ENCODE measurements around the gene SACM1L. TPM values are rescaled to one million over a fixed set of nuclear protein-coding genes. Genes with fewer than 3 reads are reported as not detected.
"Not testable (repeated sequence)": the region's sequence is repeated elsewhere in the genome, so short reads cannot be mapped to it uniquely, and the experiment has no call there.

SACM1L gene
- total and polyA plus RNA-seq, 2 of the 4 experiments (the other 2 are of a cell fraction): 19.0 to 40.9 TPM

DNA sequence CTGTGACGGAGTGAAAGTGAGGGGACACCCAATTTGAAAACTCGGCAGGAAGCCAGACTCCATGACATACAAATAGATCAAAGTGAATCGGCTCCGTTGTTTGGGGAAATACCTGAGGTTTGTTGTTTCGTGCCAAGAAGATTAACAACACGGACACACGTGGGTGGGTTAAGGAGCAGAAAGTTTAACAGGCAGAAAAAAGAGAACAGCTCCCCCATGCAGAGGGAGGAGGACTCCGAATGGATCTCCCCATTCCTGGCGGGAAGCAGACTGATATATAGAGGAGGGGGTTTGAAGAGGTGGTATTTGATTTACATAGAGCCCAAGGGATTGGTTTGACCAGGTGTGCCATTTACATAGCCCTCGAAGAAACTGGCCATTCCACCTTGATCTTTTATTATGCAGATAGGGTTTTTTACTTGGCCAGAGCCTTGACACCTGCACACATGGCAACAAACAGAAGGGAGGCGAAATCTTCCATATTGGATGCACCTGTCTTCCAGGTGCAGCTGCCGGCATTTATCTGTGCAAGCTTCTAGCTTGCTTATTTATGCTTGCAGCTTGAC, 4.8 kb upstream of the SACM1L start (continued):
- TF ChIP-seq, protein P1, sequence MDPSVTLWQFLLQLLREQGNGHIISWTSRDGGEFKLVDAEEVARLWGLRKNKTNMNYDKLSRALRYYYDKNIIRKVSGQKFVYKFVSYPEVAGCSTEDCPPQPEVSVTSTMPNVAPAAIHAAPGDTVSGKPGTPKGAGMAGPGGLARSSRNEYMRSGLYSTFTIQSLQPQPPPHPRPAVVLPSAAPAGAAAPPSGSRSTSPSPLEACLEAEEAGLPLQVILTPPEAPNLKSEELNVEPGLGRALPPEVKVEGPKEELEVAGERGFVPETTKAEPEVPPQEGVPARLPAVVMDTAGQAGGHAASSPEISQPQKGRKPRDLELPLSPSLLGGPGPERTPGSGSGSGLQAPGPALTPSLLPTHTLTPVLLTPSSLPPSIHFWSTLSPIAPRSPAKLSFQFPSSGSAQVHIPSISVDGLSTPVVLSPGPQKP (IDR thresholded peaks at IDR 0.05; ENCODE audit: borderline replicate concordance, low read depth, low read length): no peak
- TF ChIP-seq RFX5 (IDR thresholded peaks at IDR 0.05; ENCODE audit: low read depth, low read length) (no peak), RAD21 (IDR thresholded peaks at IDR 0.05; ENCODE audit: low read length) (no peak), NFE2L2 (IDR thresholded peaks at IDR 0.05; ENCODE audit: low read depth, low read length) (no peak), POLR2A (IDR thresholded peaks at IDR 0.05; ENCODE audit: low read depth, low read length) (no peak), MAFK (IDR thresholded peaks at IDR 0.05; ENCODE audit: low read depth, low read length) (no peak)

DNA sequence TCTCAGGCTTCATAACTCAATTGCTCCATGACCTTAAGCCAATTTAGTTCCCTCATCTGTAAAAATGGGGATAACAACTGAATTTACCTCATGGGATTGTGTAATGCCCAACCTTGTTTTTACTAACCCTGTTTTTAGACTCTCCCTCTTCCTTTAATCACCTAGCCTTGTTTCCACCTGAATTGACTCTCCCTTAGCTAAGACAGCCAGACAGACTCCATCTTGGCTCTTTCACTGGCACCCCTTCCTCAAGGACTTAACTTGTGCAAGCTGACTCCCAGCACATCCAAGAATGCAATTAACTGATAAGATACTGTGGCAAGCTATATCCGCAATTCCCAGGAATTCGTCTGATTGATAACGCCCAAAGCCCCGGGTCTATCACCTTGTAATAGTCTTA, 3.5 kb upstream of the SACM1L start:
- H3K56ac ChIP-seq (ENCODE audit: extremely low read depth, insufficient read depth, low read length); intact Hi-C loops (cut with micrococcal nuclease); H3K4me3 ChIP-seq (ENCODE audit: insufficient read depth, low read depth, low read length); CTCF ChIA-PET; BruUV-seq (replicated peaks); H3K9ac ChIP-seq (ENCODE audit: low read depth, low read length); H4K8ac ChIP-seq (ENCODE audit: low read depth in 2 of 2, low read length in 2 of 2); H3K14ac ChIP-seq (replicated peaks; ENCODE audit: low read depth, low read length); H3K9me1 ChIP-seq (ENCODE audit: insufficient read depth, low read length); H4K5ac ChIP-seq (ENCODE audit: low read depth, low read length); H2AFZ ChIP-seq (replicated peaks; ENCODE audit: low read length, poor library complexity); dilution Hi-C loops (cut with HindIII; ENCODE audit: low sequenced_read_pairs, unreplicated experiment); H2AK5ac ChIP-seq (ENCODE audit: low read depth, low read length); H3K4me1 ChIP-seq (ENCODE audit: control insufficient read depth, insufficient read depth, low read length); H2BK5ac ChIP-seq (ENCODE audit: low read depth, low read length, poor library complexity, severe bottlenecking); H3K9me3 ChIP-seq (ENCODE audit: control insufficient read depth, insufficient read depth, low read length); ATAC-seq (ENCODE audit: low read depth); H4K20me1 ChIP-seq (ENCODE audit: insufficient read depth, low read length); H3K79me1 ChIP-seq (ENCODE audit: low read depth in 1 of 2, low read length in 2 of 2); H3K23ac ChIP-seq (ENCODE audit: low read depth, low read length); in situ Hi-C loops (cut with MboI; ENCODE audit: low sequenced_read_pairs); H3K4ac ChIP-seq (ENCODE audit: low read depth, low read length); H2BK120ac ChIP-seq (ENCODE audit: low read depth, low read length); H2BK15ac ChIP-seq (ENCODE audit: low read depth, low read length); H3K27ac ChIP-seq (ENCODE audit: insufficient read depth, low read length); H2BK20ac ChIP-seq (ENCODE audit: low read depth, low read length); H4K91ac ChIP-seq (ENCODE audit: insufficient read depth, low read depth, low read length); H3K27me3 ChIP-seq (ENCODE audit: control insufficient read depth, insufficient read depth, low read length); POLR2A ChIA-PET (ENCODE audit: unreplicated experiment); DNase-seq; H2AK9ac ChIP-seq (replicated peaks; ENCODE audit: low read depth, low read length, poor library complexity); H3K18ac ChIP-seq (ENCODE audit: low read depth, low read length); H3K4me2 ChIP-seq (ENCODE audit: low read depth, low read length): not testable (repeated sequence)
- WGBS, 2 experiments (ENCODE audit: extremely low coverage in 2 of 2, insufficient read length in 1 of 2): no CpG with 5 or more reads among the region's 4 CpGs
- H3K36me3 ChIP-seq (ENCODE audit: control insufficient read depth, insufficient read depth, low read length): peaks cover 11% of the 10 kb centered on the region

All from IMR-90 (cell line).